22Rv1 (cell line): Measurements from ENCODE around the gene TMEM178B.

Source experiments
- H3K27ac ChIP-seq: fragments of 450-650 bp; 2 replicates; pipeline ENCODE4 v1.5.1; 2017
- CTCF ChIP-seq: fragments of 450-650 bp; IDR thresholded peaks from 2 replicates; pipeline ENCODE4 v1.5.1; 2017; ENCODE audit warnings: mild to moderate bottlenecking
- ZFX ChIP-seq: fragments of 450-650 bp; IDR thresholded peaks from 2 replicates; pipeline ENCODE4 v1.6.1; 2017; ENCODE audit warnings: antibody characterized with exemption, borderline replicate concordance

The TMEM178B gene

GRCh38 chr7:141466151-141466904, 392.5 kb downstream of the TMEM178B start:
- TF ChIP-seq CTCF, result no peak
- no peak for TF ChIP-seq ZFX
- no peak overlapping the region for H3K27ac ChIP-seq

GRCh38 chr7:141468341-141468740, 394.5 kb downstream of the TMEM178B start:
- TF ChIP-seq ZFX (no peak), CTCF (no peak)
- no peak overlapping the region for H3K27ac ChIP-seq

DNA sequence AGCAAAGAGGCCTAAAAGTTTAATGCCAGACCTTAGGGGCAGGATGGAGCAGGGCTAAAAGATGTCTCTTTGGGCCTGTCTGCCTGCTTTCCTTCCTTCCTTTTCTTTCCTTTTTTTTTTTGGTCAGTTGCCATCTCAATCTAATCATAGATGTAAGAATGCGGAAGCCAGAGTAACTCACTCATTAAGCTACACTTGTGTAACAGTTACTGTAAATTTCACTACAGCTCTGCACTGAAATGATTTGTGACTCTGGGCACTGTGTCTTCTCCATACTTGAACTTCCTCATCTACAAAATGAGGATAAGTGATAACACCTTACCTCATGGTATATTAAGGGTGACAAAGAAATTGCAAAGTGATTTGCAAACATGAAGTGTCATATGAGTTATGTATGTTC, 401.8 kb downstream of the TMEM178B start:
- TF ChIP-seq CTCF, result no peak
- TF ChIP-seq ZFX, result no peak
- H3K27ac ChIP-seq, result no peak overlapping the region

DNA sequence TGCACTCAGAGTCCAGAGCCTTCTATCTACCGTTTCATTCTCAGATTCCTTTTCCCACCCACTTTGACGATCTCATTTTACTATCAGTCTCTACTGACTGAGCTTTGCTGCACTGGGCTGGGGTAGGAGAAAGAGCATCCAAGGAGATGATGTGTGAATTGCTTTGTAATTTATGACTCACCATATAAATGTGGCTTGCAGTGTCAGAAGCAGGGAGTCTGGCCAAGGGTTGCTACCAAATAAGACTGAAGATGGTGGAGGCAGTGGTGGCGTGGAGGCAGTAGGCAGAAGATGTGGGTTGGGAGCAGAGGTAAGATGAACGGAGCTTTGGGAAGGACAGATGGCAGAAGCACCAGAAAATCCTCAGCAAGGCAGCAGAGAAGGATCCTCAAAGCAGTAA, 404.0 kb downstream of the TMEM178B start:
- TF ChIP-seq ZFX (no peak), CTCF (no peak)
- no peak overlapping the region for H3K27ac ChIP-seq

- TF ChIP-seq CTCF, result no peak
- no peak for TF ChIP-seq ZFX
- H3K27ac ChIP-seq, result no peak overlapping the region
Measured at GRCh38 chr7:141478845-141479244, 405.0 kb downstream of the TMEM178B start.

- no peak overlapping the region for H3K27ac ChIP-seq
- TF ChIP-seq ZFX, result no peak
- TF ChIP-seq CTCF, result no peak
Measured at GRCh38 chr7:141480953-141481352, 407.1 kb downstream of the TMEM178B start.

DNA sequence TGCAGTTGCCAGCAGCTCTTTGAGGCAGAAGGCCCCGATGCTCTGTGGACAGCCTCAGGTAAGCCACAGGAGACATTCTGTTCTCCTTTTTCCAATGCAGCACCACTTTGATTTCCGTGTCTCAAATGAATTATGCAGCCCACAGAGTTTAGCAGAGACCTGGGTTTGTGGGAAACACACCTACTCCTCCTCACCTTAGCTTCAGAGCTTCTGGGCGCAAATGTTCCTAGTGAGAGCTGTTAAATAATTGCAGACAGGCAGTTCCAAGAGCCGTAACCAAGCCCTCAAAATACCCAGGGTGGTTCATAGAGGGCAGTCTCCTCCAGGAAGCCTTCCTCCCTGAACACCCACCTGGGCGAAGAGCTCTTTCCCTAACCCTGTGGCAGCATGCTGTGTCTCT, 408.1 kb downstream of the TMEM178B start:
- TF ChIP-seq CTCF, result no peak
- TF ChIP-seq ZFX, result no peak
- no peak overlapping the region for H3K27ac ChIP-seq
